Measurements from ENCODE around the gene ZMAT2.
"Not testable (repeated sequence)": the region's sequence is repeated elsewhere in the genome, so short reads cannot be mapped to it uniquely, and the experiment has no call there.

The ZMAT2 gene

DNA sequence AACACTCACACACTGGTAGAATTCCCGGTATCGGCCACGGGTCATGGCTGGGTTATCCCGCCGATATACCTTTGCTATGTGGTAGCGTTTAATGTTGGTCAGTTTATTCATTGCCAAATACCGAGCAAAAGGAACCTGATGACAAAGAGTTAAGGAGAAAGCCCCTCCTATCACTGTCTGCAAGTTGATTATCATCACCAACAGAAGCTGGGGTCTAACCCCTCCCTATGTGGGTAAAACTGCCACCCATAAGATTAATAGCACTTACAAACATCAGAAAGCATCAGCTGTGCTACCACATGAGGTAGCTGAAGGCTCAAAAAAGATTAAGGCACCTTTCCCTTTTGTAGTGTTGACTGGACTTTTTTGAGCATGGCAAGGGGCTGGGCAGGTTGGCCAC, 21.3 kb upstream of the ZMAT2 start:
- FAIRE-seq (no peak), DNase-seq (ENCODE audit: insufficient read length, low spot score) (no peak)
- no peak for TF ChIP-seq POLR2A (IDR thresholded peaks at IDR 0.05; ENCODE audit: low read depth, low read length)

DNA sequence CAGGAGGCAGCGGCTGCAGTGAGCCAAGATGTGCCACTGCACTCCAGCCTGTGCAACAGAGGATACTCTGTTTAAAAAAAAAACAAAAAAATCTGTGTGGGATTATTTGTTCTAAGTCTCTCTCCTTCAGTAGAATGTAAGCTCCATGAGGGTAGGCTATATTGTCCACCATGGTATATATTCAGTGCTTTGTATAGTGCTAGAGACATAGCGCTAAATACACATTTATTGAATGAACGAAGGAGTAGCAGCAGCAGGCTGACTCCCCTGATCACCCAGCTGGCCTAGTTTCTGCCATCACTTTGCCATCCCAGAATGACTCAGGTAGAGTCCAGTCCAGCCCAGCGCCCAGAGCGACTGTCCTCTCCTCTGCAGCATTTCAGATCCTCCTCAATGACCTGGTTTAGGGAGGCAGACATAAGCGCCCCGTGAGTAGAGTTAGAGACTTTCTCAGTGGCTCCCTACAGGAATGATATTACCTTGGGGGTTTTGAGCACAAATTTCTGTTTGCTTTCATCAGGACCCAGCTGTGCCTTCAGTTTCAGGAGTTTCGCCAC, 9.8 kb upstream of the ZMAT2 start:
- DNase-seq (ENCODE audit: insufficient read length, low spot score) (no peak), FAIRE-seq (no peak)
- TF ChIP-seq POLR2A (IDR thresholded peaks at IDR 0.05; ENCODE audit: low read depth, low read length) = no peak

DNA sequence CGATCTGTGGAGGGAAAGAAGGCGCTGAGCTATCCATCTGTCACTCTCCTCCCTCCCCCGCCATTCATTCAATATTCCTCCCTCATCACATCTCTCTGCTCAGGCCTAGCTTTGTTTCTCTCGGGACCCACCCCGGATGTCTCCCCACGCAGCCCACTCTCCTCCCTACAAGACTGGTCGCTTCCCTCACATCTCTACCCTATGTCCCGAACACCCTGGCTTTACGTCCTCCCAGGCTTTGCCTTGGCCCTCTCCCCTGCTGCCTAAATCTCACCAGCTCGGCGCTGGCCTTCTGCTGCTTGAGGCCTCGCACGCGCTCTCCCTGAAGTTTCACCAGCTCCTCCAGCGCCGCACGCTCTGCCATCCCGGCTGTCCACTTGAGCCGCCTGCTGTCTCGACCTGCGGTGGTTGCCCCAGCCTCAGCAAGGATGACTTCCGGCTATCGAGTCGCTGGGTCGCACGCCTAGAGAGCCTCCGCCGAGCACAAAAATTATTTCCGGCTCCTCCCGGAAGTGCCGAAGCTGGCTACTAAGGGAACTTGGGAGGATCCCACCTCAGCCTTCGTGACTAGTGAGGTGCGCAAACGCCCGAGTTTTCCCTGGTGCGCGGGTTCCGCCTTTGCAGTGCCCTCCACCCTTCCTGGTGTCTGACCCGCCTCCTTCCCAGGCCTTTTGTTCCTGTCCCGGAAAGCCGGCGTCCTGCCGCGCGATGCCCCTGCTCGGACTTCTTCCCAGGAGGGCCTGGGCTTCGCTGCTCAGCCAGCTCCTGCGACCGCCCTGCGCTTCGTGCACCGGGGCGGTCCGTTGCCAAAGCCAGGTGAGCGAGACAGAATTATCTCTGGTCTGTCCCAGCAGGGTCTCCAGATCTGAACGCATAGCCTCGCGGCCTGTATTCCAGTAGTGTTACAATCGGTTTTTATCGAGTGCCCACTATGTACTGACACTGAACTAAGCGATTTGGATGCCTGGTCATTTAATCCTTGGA, 9.0 kb upstream of the ZMAT2 start, which contains the start of the genes HARS1 and HARS2:
Gene HARS1 (minus strand): TSS at position 430 of the 984 bp plus-strand sequence. CDS start 66 bp downstream, at position 364.
Gene HARS2 (plus strand): TSS at position 515 of the 984 bp plus-strand sequence. CDS start 194 bp downstream, at position 709.
- TF ChIP-seq POLR2A (IDR thresholded peaks at IDR 0.05; ENCODE audit: low read depth, low read length) = peak; percentile 89
- DNase-seq (ENCODE audit: insufficient read length, low spot score) (peak; percentile 71), FAIRE-seq (peak; percentile 60)

DNA sequence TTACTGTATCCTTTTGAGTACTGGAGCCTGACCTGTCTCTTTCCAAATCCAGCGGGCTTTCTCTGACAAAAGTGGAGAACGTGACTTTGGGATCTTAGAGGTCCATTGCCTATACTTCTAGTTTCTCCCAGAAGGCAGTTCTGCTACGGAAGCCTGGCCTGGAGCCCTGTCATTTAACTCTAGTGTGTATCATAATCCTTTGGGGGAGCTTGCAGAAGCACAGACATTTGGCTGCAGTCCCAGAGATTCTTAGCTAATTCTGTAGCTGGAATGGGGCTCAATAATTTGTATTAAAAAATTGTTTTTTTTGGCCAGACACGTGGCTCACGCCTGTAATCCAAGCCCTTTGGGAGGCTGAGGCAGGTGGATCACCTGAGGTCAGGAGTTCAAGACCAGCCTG, 6.0 kb upstream of the ZMAT2 start:
- no peak for DNase-seq (ENCODE audit: insufficient read length, low spot score)
- no peak for FAIRE-seq
- no peak for TF ChIP-seq POLR2A (IDR thresholded peaks at IDR 0.05; ENCODE audit: low read depth, low read length)

DNA sequence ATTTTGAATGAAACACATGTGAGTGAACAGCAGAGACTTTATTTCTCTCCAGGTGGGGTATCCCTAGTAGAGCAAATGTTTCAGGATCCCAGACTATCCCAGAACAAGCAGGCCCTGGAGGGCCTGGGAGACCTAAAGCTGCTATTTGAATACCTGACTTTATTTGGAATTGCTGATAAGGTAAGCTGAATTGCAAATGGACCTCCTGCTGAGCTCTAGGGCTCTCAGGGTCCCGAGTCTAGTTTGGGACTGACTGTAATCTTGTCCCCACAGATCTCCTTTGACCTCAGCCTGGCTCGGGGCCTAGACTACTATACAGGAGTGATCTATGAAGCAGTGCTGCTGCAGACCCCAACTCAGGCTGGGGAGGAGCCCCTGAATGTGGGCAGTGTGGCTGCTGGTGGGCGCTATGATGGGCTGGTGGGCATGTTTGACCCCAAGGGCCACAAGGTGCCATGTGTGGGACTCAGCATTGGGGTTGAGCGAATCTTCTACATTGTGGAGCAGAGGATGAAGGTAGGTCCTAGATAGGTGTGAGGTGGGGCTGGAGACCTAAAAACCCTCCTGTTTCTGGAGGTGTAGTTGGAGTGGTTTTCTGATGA, 3.3 kb upstream of the ZMAT2 start:
- no peak for TF ChIP-seq POLR2A (IDR thresholded peaks at IDR 0.05; ENCODE audit: low read depth, low read length)
- DNase-seq (ENCODE audit: insufficient read length, low spot score) (no peak), FAIRE-seq (no peak)

DNA sequence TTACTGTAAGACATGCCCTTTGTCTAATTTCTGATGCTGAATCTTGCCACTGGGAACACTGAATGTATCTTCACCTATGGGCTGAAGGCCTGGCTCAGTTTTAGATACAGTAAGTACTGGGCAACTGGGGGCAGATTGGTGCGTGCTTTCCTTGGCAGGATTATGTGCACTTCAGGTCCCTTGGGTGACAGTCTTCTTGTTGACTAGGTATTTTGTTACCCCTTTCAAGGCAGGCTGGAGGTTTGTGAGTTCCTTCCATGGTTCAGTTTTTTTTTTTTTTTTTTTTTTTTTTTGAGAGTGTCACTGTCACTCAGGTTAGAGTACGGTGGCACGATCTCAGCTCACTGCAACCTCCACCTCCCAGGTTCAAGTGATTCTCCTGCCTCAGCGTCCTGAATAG, 7.6 kb downstream of the ZMAT2 start:
- TF ChIP-seq POLR2A (IDR thresholded peaks at IDR 0.05; ENCODE audit: low read depth, low read length) = no peak
- no peak for DNase-seq (ENCODE audit: insufficient read length, low spot score)
- no peak for FAIRE-seq

DNA sequence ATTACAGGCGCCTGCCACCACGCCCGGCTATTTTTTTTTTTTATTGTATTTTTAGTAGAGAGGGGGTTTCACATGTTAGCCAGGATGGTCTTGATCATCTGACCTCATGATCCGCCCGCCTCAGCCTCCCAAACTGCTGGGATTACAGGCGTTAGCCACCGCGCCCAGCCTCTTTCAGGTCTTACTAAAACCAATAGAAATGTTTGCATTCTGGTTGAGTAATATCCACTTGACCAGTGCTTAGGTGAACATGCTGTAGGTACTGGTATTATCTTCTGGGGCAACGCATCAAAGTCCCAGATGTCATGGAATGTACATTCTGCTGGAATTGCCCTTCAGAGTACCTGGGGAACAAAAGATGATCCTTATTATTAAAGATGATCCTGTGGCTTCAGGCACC, 8.5 kb downstream of the ZMAT2 start:
- FAIRE-seq; DNase-seq (ENCODE audit: insufficient read length, low spot score): not testable (repeated sequence)

DNA sequence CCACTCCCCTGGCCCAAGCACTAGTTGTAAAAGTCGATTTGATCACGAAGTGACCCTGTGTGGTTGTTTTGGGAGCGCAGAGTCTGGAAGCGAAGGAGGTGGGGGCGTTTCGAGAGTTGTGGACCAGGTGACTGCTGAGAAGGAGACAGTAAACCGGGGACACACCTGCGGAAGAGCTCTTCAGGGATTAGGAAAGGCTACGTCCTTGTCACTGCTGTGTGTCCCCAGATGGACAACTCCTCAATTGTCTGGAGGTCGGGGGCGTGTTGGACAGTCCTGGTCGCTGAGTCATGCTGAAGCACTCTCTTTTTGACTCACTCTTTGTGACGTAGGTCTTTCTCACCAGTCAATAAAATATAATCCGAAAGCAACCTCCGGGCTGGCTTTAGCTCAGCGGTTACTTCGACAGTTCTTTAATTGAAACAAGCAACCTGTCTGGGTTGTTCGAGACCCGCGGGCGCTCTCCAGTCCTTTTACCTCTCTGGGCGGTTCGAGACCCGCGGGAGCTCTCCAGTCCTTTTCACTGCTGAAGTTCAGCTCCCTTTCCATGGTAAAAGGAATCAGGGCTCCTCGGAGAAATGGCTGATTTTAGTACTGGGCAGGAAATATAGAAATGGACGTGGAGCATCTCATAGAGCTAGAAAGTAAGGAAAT, 10.8 kb downstream of the ZMAT2 start:
- DNase-seq (ENCODE audit: insufficient read length, low spot score) (peak; percentile 39), FAIRE-seq (peak; percentile 91)
- no peak for TF ChIP-seq POLR2A (IDR thresholded peaks at IDR 0.05; ENCODE audit: low read depth, low read length)

DNA sequence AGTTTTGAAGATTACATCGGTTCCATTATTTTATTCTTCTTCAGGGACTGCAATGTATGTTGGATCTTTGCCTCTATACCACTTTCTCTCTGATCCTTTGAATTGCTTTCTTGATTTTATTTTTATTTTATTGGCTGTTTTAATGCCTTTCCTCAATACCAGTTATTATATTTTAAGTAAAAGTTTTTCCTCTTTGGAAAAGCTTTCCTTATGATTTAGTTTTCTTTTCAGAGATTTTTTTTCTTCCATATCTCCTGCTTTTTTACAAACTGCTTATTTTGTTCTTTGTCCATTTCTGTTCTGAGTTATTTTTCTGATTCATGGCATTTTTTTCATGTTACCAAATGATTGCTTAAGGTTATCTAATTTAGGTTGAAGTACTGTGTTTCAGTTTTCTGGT, 11.5 kb downstream of the ZMAT2 start:
- no peak for DNase-seq (ENCODE audit: insufficient read length, low spot score)

DNA sequence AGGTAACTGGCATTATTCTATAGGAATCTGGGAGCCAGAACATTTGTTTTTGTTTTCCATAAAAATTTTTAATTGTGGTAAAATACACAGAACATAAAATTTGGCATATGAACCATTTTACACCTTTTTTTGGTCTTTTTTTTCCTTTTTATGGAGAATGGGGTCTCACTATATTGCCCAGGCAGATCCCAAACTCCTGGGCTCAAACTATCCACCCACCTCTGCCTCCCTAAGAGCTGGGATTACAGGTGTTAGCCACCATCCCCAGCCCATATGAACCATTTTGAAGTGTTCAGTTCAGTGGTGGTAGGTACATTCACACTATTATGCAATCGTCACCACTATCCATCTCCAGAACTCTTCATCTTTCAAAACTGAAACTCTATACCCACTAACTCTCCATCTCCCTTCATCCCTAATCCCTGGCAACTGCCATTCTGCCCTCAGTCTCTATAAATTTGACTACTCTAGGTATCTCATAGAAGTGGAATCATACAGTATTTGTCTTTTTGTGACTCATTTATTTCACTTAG, 13.4 kb downstream of the ZMAT2 start:
- no peak for FAIRE-seq
- no peak for TF ChIP-seq POLR2A (IDR thresholded peaks at IDR 0.05; ENCODE audit: low read depth, low read length)
- DNase-seq (ENCODE audit: insufficient read length, low spot score) = no peak

More for the DNA sequence above, 11.5 kb downstream of the ZMAT2 start:
- FAIRE-seq = no peak
- TF ChIP-seq POLR2A (IDR thresholded peaks at IDR 0.05; ENCODE audit: low read depth, low read length) = no peak

DNA sequence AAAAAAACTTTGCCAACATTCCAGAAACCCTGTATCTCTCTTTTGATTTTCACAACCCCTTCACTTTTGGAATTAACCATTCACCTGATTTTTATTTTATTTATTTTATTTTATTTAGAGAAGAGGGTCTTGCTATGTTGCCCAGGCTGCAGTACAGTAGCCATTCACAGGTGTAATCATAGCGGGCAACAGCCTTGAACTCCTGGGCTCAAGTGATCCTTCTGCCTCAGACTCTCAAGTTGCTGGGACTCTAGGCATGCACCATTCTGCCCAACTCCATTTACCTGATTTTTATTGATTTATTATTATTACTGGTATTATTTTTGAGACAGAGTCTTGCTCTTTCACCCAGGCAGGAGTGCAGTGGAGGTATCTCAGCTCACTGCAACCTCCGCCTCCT, 16.0 kb downstream of the ZMAT2 start:
- not testable (repeated sequence) for FAIRE-seq

DNA sequence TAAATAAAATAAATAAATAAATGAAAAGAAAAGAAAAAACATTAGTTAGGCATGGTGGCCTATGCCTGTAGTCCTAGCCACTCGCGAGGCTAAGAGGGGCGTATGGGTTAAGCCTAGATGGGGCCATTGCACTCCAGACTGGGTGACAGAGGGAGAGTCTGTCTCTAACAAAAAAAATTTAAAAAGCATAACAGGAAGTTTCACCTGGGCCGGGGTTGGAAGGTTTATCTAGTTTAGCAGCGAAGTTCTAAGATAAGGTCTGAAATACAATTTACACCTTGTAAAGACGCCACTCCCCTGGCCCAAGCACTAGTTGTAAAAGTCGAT, 18.0 kb downstream of the ZMAT2 start:
- FAIRE-seq (no peak), DNase-seq (ENCODE audit: insufficient read length, low spot score) (no peak)
- TF ChIP-seq POLR2A (IDR thresholded peaks at IDR 0.05; ENCODE audit: low read depth, low read length) = no peak

More for the DNA sequence above, 16.0 kb downstream of the ZMAT2 start:
- not testable (repeated sequence) for DNase-seq (ENCODE audit: insufficient read length, low spot score)

DNA sequence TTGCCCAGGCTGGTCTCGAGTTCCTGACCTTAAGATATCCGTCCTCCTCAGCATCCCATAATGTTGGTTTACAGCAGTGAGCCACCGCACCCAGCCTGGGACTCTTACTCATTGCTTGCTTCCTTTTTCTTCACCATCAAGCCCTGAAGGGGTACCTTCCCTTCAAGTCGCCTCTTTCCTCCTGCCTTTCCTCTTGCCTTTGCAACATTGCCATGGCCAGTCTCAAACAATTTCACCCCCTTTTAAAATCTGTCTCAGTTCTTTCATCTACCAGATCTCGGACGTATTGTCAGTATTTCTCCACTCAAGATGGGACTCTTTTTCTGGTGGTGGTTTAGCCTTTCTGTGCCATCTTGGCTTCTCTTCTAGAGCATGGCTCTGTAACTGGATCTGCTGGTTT, 20.5 kb downstream of the ZMAT2 start:
- DNase-seq (ENCODE audit: insufficient read length, low spot score); FAIRE-seq: not testable (repeated sequence)

DNA sequence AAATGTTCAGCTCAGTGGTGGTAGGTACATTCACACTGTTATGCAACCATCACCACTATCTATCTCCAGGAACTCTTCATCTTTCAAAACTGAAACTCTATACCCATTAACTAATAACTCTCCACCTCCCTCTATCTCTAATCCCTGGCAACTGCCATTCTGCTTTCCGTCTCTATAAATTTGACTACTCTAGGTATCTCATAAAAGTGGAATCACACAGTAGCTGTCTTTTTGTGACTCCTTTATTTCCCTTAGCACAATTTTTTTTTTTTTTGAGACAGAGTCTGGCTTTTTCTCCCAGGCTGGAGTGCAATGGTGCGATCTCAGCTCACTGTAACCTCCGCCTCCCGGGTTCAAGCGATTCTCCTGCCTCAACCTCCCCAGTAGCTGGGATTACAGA, 21.1 kb downstream of the ZMAT2 start:
- not testable (repeated sequence) for FAIRE-seq; DNase-seq (ENCODE audit: insufficient read length, low spot score)
